ENCODE results near the gene PPP1R37.

- TF ChIP-seq CTCF (IDR thresholded peaks at IDR 0.05) (no peak), POLR2A (IDR thresholded peaks at IDR 0.05) (no peak)
Observed at GRCh38 chr19:45161738-45162607, 69.0 kb downstream of the PPP1R37 start.

All from lower leg skin (tissue), 3 donors.